IMR-90 (cell line): ENCODE results near the gene MED26. TPM values are rescaled to one million over a fixed set of nuclear protein-coding genes. Genes with fewer than 3 reads are reported as not detected.

Experiments used
- ATAC-seq: fragments of 200-7000 bp; cut with Tn5 transposase; 2 replicates; pipeline ENCODE4 v1.9.1; 2020; ENCODE audit warnings: low read depth, mild to moderate bottlenecking, moderate library complexity
- BruUV-seq: library from RNA; stranded (reverse); fragments of 400-500 nt; replicated peaks from 2 replicates; lab custom pipeline; 2021; lab: Mats Ljungman, UMichigan
- CTCF ChIA-PET: fragments of 300-600 bp; formaldehyde crosslinking; extraction: SDS; loops from one replicate; lab custom pipeline; 2021; ENCODE audit warnings: antibody characterized with exemption; lab: Yijun Ruan, JAX
- POLR2A ChIA-PET: fragments of 300-600 bp; sonication (Branson Sonifier 250); formaldehyde crosslinking; loops from one replicate; lab custom pipeline; 2022; ENCODE audit warnings: antibody characterized with exemption; ENCODE audit not compliant: unreplicated experiment; lab: Charles Lee
- DNase-seq: peaks from one replicate; pipeline ENCODE4 v3.0.0; 2013
- H2AFZ ChIP-seq: replicated peaks from 2 replicates; pipeline ENCODE3; 2013; ENCODE audit warnings: low read length, mild to moderate bottlenecking; ENCODE audit not compliant: poor library complexity
- H2AK5ac ChIP-seq: 2 replicates; pipeline ENCODE4 v1.6.1; 2013; ENCODE audit warnings: low read depth, low read length, inconsistent platforms
- H2AK9ac ChIP-seq: replicated peaks from 2 replicates; pipeline ENCODE3; 2013; ENCODE audit warnings: mild to moderate bottlenecking, low read depth, low read length, moderate library complexity; ENCODE audit not compliant: poor library complexity
- H2BK120ac ChIP-seq: 2 replicates; pipeline ENCODE4 v1.6.1; 2013; ENCODE audit warnings: low read depth, low read length, inconsistent platforms
- H2BK15ac ChIP-seq: 3 replicates; pipeline ENCODE4 v1.6.1; 2013; ENCODE audit warnings: low read depth, low read length, inconsistent platforms
- H2BK20ac ChIP-seq: 2 replicates; pipeline ENCODE4 v1.6.1; 2013; ENCODE audit warnings: low read depth, mild to moderate bottlenecking, inconsistent platforms, low read length, moderate library complexity
- H2BK5ac ChIP-seq: 2 replicates; pipeline ENCODE4 v1.6.1; 2013; ENCODE audit warnings: mild to moderate bottlenecking, low read depth, low read length, inconsistent platforms; ENCODE audit not compliant: poor library complexity, severe bottlenecking
- H3K14ac ChIP-seq: replicated peaks from 2 replicates; pipeline ENCODE4 v1.6.1; 2013; ENCODE audit warnings: low read depth, low read length, inconsistent platforms
- H3K18ac ChIP-seq: 2 replicates; pipeline ENCODE4 v1.6.1; 2013; ENCODE audit warnings: low read depth, low read length, control low read depth
- H3K23ac ChIP-seq: 2 replicates; pipeline ENCODE4 v1.6.1; 2013; ENCODE audit warnings: low read depth, low read length, inconsistent platforms
- H3K27ac ChIP-seq: 2 replicates; pipeline ENCODE4 v1.5.1; 2013; ENCODE audit warnings: mild to moderate bottlenecking, control low read depth, low read length; ENCODE audit not compliant: insufficient read depth
- H3K27me3 ChIP-seq: 2 replicates; pipeline ENCODE4 v1.6.1; 2013; ENCODE audit warnings: low read length; ENCODE audit not compliant: control insufficient read depth, insufficient read depth
- H3K36me3 ChIP-seq: 2 replicates; pipeline ENCODE4 v1.6.1; 2013; ENCODE audit warnings: low read length, mixed read lengths; ENCODE audit not compliant: control insufficient read depth, insufficient read depth
- H3K4ac ChIP-seq: 2 replicates; pipeline ENCODE4 v1.6.1; 2013; ENCODE audit warnings: low read depth, low read length, inconsistent platforms
- H3K4me1 ChIP-seq: 2 replicates; pipeline ENCODE4 v1.6.1; 2013; ENCODE audit warnings: low read length, mixed read lengths; ENCODE audit not compliant: control insufficient read depth, insufficient read depth
- H3K4me2 ChIP-seq: 2 replicates; pipeline ENCODE4 v1.6.1; 2013; ENCODE audit warnings: low read depth, mild to moderate bottlenecking, control low read depth, low read length, moderate library complexity
- H3K4me3 ChIP-seq: 2 replicates; pipeline ENCODE4 v1.5.1; 2013; ENCODE audit warnings: low read depth, mild to moderate bottlenecking, control low read depth, low read length, moderate library complexity; ENCODE audit not compliant: insufficient read depth
- H3K56ac ChIP-seq: 2 replicates; pipeline ENCODE4 v1.6.1; 2013; ENCODE audit warnings: low read length, inconsistent platforms; ENCODE audit not compliant: insufficient read depth; ENCODE audit errors: extremely low read depth
- H3K79me1 ChIP-seq, 2 experiments: 2 replicates each; pipeline ENCODE4 v1.6.1; 2013; ENCODE audit warnings: low read length in 2 of 2, inconsistent platforms in 1 of 2, low read depth in 1 of 2
- H3K9ac ChIP-seq: 2 replicates; pipeline ENCODE4 v1.6.1; 2013; ENCODE audit warnings: low read depth, low read length, control low read depth
- H3K9me1 ChIP-seq: 2 replicates; pipeline ENCODE4 v1.6.1; 2013; ENCODE audit warnings: low read length, inconsistent platforms; ENCODE audit not compliant: insufficient read depth
- H3K9me3 ChIP-seq: 2 replicates; pipeline ENCODE4 v1.6.1; 2013; ENCODE audit warnings: low read length; ENCODE audit not compliant: control insufficient read depth, insufficient read depth
- H4K20me1 ChIP-seq: 2 replicates; pipeline ENCODE4 v1.6.1; 2013; ENCODE audit warnings: low read length, inconsistent platforms; ENCODE audit not compliant: insufficient read depth
- H4K5ac ChIP-seq: 2 replicates; pipeline ENCODE4 v1.6.1; 2013; ENCODE audit warnings: mild to moderate bottlenecking, low read depth, low read length, control low read depth
- H4K8ac ChIP-seq, 2 experiments: 2 replicates each; pipeline ENCODE4 v1.6.1; 2013; ENCODE audit warnings: low read depth in 2 of 2, low read length in 2 of 2, control low read depth in 1 of 2, inconsistent platforms in 1 of 2
- H4K91ac ChIP-seq: 2 replicates; pipeline ENCODE4 v1.6.1; 2013; ENCODE audit warnings: low read depth, low read length, inconsistent platforms; ENCODE audit not compliant: insufficient read depth
- BHLHE40 ChIP-seq: fragments of 150-350 bp; IDR thresholded peaks from 2 replicates; pipeline ENCODE4 v1.6.1; 2016; ENCODE audit warnings: mild to moderate bottlenecking, low read depth, low read length
- CEBPB ChIP-seq: IDR thresholded peaks from 2 replicates; pipeline ENCODE4 v1.6.1; 2012; ENCODE audit warnings: low read depth, low read length, improper control_type of control experiment
- CHD1 ChIP-seq: IDR thresholded peaks from 2 replicates; pipeline ENCODE4 v1.6.1; 2012; ENCODE audit warnings: low read depth, low read length, improper control_type of control experiment
- FOS ChIP-seq: fragments of 150-350 bp; IDR thresholded peaks from 2 replicates; pipeline ENCODE4 v1.6.1; 2016; ENCODE audit warnings: low read depth, low read length
- MAFK ChIP-seq: IDR thresholded peaks from 2 replicates; pipeline ENCODE4 v1.6.1; 2012; ENCODE audit warnings: low read depth, low read length, improper control_type of control experiment
- MAZ ChIP-seq: IDR thresholded peaks from 2 replicates; pipeline ENCODE4 v1.6.1; 2012; ENCODE audit warnings: low read depth, mild to moderate bottlenecking, low read length, improper control_type of control experiment, moderate library complexity, borderline replicate concordance
- MXI1 ChIP-seq: IDR thresholded peaks from 2 replicates; pipeline ENCODE4 v1.6.1; 2012; ENCODE audit warnings: low read depth, mild to moderate bottlenecking, low read length, moderate library complexity, borderline replicate concordance
- NFE2L2 ChIP-seq: fragments of 150-350 bp; IDR thresholded peaks from 2 replicates; pipeline ENCODE4 v1.6.1; 2016; ENCODE audit warnings: low read depth, mild to moderate bottlenecking, low read length
- POLR2A ChIP-seq: IDR thresholded peaks from 2 replicates; pipeline ENCODE4 v1.6.1; 2012; ENCODE audit warnings: mild to moderate bottlenecking, low read depth, low read length
- RAD21 ChIP-seq: IDR thresholded peaks from 2 replicates; pipeline ENCODE4 v1.6.1; 2012; ENCODE audit warnings: low read length, improper control_type of control experiment
- RCOR1 ChIP-seq: IDR thresholded peaks from 2 replicates; pipeline ENCODE4 v1.6.1; 2012; ENCODE audit warnings: mild to moderate bottlenecking, low read length, improper control_type of control experiment; ENCODE audit not compliant: insufficient replicate concordance
- RFX5 ChIP-seq: IDR thresholded peaks from 2 replicates; pipeline ENCODE4 v1.8.0; 2012; ENCODE audit warnings: low read depth, mild to moderate bottlenecking, low read length, moderate library complexity
- SMC3 ChIP-seq: fragments of 150-350 bp; IDR thresholded peaks from 2 replicates; pipeline ENCODE4 v1.6.1; 2016; ENCODE audit warnings: low read depth, mild to moderate bottlenecking, antibody characterized with exemption, low read length, moderate library complexity
- WGBS, 2 experiments: methylation state at CpG; one replicate each; pipeline versions ENCODE4 v1.1.5 to v1.1.7; 2013; ENCODE audit warnings: missing lambda C conversion rate in 2 of 2; ENCODE audit not compliant: insufficient read length in 1 of 2; ENCODE audit errors: extremely low coverage in 2 of 2; 5-methylcytosine and 5-hydroxymethylcytosine counted together
- dilution Hi-C: fragments of 300-500 bp; cut with HindIII; formaldehyde crosslinking; loops from one replicate; pipeline ENCODE4 v1.14.3; 2018; ENCODE audit warnings: low sequenced_read_pairs; ENCODE audit not compliant: unreplicated experiment
- in situ Hi-C: fragments of 300-500 bp; cut with MboI; formaldehyde crosslinking; loops from 3 replicates; pipeline ENCODE4 v1.14.3; 2019; ENCODE audit warnings: low sequenced_read_pairs, inconsistent platforms, mixed read lengths
- intact Hi-C: fragments of 100-400 bp; cut with micrococcal nuclease; formaldehyde crosslinking; loops from 2 replicates; pipeline ENCODE4 v1.10.0; 2022
- polyA plus RNA-seq, 3 experiments: library from polyadenylated mRNA; depleted of rRNA; stranded (reverse); fragments of >200 nt; gene quantifications; 2 replicates each; pipeline ENCODE4 v1.2.3, GENCODE V29; 2012; ENCODE audit warnings: low replicate concordance in 1 of 3
- total RNA-seq: library from RNA; depleted of rRNA; stranded (reverse); fragments of >200 nt; gene quantifications from 2 replicates; pipeline ENCODE4 v1.2.3, GENCODE V29; 2012
- TF ChIP-seq, protein P1 (sequence below): conservative IDR thresholded peaks from 2 replicates; pipeline ENCODE4 v1.5.1; 2012; ENCODE audit warnings: mild to moderate bottlenecking, low read depth, low read length, improper control_type of control experiment
- TF ChIP-seq, protein P2 (sequence below): fragments of 150-350 bp; IDR thresholded peaks from 2 replicates; pipeline ENCODE4 v1.6.1; 2016; ENCODE audit warnings: low read depth, mild to moderate bottlenecking, low read length, moderate library complexity, borderline replicate concordance
- TF ChIP-seq, protein P3 (sequence below): fragments of 150-350 bp; IDR thresholded peaks from 2 replicates; pipeline ENCODE4 v1.6.1; 2017; ENCODE audit warnings: mild to moderate bottlenecking, antibody characterized with exemption, low read length, low read depth

Gene MED26
- total and polyA plus RNA-seq, 2 of the 4 experiments (the other 2 are of a cell fraction), result 2.0 to 4.0 TPM

GRCh38 chr19:16603090-16603489 is 24.9 kb downstream of the MED26 start:
- no peak for TF ChIP-seq POLR2A
- TF ChIP-seq, protein P1, sequence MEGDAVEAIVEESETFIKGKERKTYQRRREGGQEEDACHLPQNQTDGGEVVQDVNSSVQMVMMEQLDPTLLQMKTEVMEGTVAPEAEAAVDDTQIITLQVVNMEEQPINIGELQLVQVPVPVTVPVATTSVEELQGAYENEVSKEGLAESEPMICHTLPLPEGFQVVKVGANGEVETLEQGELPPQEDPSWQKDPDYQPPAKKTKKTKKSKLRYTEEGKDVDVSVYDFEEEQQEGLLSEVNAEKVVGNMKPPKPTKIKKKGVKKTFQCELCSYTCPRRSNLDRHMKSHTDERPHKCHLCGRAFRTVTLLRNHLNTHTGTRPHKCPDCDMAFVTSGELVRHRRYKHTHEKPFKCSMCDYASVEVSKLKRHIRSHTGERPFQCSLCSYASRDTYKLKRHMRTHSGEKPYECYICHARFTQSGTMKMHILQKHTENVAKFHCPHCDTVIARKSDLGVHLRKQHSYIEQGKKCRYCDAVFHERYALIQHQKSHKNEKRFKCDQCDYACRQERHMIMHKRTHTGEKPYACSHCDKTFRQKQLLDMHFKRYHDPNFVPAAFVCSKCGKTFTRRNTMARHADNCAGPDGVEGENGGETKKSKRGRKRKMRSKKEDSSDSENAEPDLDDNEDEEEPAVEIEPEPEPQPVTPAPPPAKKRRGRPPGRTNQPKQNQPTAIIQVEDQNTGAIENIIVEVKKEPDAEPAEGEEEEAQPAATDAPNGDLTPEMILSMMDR, result no peak
- no peak for TF ChIP-seq NFE2L2
- TF ChIP-seq, protein P2, sequence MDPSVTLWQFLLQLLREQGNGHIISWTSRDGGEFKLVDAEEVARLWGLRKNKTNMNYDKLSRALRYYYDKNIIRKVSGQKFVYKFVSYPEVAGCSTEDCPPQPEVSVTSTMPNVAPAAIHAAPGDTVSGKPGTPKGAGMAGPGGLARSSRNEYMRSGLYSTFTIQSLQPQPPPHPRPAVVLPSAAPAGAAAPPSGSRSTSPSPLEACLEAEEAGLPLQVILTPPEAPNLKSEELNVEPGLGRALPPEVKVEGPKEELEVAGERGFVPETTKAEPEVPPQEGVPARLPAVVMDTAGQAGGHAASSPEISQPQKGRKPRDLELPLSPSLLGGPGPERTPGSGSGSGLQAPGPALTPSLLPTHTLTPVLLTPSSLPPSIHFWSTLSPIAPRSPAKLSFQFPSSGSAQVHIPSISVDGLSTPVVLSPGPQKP, result no peak
- TF ChIP-seq SMC3, result no peak
- no peak for TF ChIP-seq BHLHE40
- TF ChIP-seq RCOR1, result no peak
- no peak for TF ChIP-seq RFX5
- no peak for TF ChIP-seq CEBPB
- no peak for TF ChIP-seq CHD1
- TF ChIP-seq MAZ, result no peak
- TF ChIP-seq FOS, result no peak
- no peak for TF ChIP-seq MAFK
- TF ChIP-seq, protein P3, sequence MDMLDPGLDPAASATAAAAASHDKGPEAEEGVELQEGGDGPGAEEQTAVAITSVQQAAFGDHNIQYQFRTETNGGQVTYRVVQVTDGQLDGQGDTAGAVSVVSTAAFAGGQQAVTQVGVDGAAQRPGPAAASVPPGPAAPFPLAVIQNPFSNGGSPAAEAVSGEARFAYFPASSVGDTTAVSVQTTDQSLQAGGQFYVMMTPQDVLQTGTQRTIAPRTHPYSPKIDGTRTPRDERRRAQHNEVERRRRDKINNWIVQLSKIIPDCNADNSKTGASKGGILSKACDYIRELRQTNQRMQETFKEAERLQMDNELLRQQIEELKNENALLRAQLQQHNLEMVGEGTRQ, result no peak
- no peak for TF ChIP-seq RAD21
- no peak for TF ChIP-seq MXI1
- no peak overlapping the region for H2BK120ac ChIP-seq
- no peak overlapping the region for H2BK15ac ChIP-seq
- dilution Hi-C loops, result no loop called here
- H3K36me3 ChIP-seq, result no peaks in the 10 kb centered on the region
- no peak overlapping the region for H2BK20ac ChIP-seq
- H3K4me2 ChIP-seq, result no peak overlapping the region
- no peak overlapping the region for H2AFZ ChIP-seq
- POLR2A ChIA-PET, result no interaction called here
- no peak overlapping the region for H3K56ac ChIP-seq
- H4K20me1 ChIP-seq, result peaks cover 99% of the 10 kb centered on the region
- H4K5ac ChIP-seq, result no peak overlapping the region
- no peak overlapping the region for H3K9ac ChIP-seq
- H2AK5ac ChIP-seq, result no peak overlapping the region
- no peaks in the 10 kb centered on the region for H3K9me3 ChIP-seq
- ATAC-seq, result no peak
- no peak overlapping the region for H3K23ac ChIP-seq
- H3K4me3 ChIP-seq, result no peak overlapping the region
- intact Hi-C loops, result no loop called here
- 80% methylated on average over 1 of the region's 3 CpGs; no CpG with 5 or more reads in 1 of the 2 experiments for WGBS, 2 experiments
- H3K4ac ChIP-seq, result no peak overlapping the region
- in situ Hi-C loops, result no loop called here
- no peak overlapping the region for H4K91ac ChIP-seq
- CTCF ChIA-PET, result no interaction called here
- no TSS peak for BruUV-seq
- H4K8ac ChIP-seq, result no peak overlapping the region
- H3K27ac ChIP-seq, result no peak overlapping the region
- peaks cover 57% of the 10 kb centered on the region for H3K9me1 ChIP-seq
- no peak overlapping the region for H2BK5ac ChIP-seq
- peaks cover 13% of the 10 kb centered on the region for H3K4me1 ChIP-seq
- no peak for DNase-seq
- no peaks in the 10 kb centered on the region for H3K27me3 ChIP-seq
- H3K18ac ChIP-seq, result no peak overlapping the region
- H3K79me1 ChIP-seq, result peaks cover 36 to 98% of the 10 kb centered on the region in 2 experiments
- no peak overlapping the region for H3K14ac ChIP-seq
- no peak overlapping the region for H2AK9ac ChIP-seq
